GM18520 (cell line): ENCODE measurements around the gene CUL1.

Experiments used
- ATAC-seq: cut with Tn5 transposase; IDR thresholded peaks from one replicate; pipeline ENCODE4 v1.9.1; 2021; ENCODE audit not compliant: unreplicated experiment

CUL1 gene

DNA sequence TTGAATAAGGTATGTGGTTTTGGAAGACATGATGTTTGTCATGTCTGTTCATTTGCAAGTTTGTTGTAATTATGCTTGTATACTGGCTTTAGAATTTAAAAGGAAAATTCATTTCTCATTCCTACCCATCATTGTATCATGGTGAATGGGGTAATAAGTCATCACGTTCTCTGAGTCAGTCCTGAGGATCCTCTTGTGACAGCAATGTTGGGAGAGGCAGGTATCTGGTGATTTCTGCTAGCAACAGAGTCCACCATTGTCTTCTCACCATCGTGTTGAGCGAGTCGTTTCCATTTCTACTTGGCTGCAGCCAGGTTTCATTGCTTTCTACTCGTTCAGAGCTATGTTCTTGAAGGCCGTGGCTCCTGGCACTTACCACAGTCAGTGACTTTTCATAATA is 16.3 kb downstream of the CUL1 start:
- ATAC-seq: no peak

- ATAC-seq: no peak
These were observed 18.6 kb downstream of the CUL1 start for GRCh38 chr7:148717266-148717793.

DNA sequence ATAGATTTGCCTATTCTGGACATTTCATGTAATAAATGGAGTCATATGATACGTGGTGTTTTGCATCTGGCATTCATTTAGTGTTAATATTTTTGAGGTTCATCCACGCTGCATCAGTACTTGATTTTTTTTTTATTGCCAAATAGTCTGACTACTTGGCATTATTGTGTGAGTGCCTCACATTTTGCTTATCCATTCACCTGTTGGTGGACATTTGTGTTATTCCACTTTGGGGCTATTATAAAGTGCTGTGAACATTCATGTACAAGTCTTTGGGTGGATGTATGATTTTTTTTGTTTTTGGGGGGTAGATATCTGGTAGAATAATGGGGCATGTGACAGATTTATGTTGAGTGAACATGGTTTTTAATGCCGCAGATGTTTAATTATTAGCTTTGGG is 19.7 kb downstream of the CUL1 start:
- no peak for ATAC-seq

DNA sequence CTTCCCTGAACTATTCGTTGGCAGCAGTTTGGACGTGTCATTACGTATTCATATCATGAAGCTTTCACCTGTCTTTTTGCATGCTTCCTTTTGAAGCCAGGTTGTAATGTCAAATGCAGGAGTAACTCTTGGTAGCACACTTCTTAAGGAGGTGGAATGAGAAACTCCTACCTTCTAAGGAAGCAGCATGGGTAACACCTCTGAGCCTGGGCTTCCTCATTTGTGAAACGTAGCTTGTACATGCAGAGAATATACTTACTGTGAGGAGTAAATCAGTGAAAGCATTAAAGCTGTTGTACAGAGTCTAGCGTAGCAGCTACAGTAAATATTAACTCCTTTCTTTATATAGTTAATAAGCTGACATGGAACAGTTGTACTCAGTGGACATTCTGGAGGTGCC is 21.1 kb downstream of the CUL1 start:
- no peak for ATAC-seq

DNA sequence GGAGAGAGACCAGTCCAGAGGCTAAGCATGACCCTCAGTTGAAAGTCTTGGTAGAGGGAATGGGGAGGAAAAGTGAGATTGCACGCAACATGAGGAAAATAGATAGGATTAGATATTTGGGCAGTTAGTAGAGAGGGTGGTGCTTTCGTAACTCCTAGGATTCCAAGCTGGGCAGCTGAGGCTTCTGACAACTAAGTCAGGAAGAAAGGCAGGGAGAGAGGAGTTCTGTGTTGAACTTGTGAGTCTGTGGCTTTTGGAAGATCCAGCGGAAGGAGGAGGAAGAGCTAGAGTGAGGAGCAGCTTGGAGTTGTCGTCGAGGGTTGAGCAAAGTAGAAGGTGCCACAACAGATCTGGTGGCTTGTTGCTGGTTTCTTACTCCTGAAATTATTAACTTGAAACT is 21.8 kb downstream of the CUL1 start:
- no peak for ATAC-seq

DNA sequence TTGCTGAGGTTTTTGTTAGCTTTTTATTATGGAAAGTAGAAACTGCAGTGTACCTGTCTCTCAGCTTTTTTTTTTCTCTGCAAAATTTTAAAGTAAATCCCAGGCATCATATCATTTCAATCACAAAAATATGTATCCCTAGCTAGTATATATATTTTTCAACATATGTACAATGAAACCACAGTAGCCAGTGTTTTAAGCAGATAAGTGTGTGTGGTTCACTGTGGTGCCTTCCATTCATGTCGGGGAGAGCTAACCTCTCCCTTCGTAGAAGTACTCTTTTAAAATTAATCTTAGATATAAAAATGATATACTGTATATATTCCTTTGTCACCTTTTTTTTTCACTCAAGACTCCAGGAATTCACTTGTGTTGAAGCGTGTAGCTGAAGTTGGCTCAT is 22.7 kb downstream of the CUL1 start:
- no peak for ATAC-seq

DNA sequence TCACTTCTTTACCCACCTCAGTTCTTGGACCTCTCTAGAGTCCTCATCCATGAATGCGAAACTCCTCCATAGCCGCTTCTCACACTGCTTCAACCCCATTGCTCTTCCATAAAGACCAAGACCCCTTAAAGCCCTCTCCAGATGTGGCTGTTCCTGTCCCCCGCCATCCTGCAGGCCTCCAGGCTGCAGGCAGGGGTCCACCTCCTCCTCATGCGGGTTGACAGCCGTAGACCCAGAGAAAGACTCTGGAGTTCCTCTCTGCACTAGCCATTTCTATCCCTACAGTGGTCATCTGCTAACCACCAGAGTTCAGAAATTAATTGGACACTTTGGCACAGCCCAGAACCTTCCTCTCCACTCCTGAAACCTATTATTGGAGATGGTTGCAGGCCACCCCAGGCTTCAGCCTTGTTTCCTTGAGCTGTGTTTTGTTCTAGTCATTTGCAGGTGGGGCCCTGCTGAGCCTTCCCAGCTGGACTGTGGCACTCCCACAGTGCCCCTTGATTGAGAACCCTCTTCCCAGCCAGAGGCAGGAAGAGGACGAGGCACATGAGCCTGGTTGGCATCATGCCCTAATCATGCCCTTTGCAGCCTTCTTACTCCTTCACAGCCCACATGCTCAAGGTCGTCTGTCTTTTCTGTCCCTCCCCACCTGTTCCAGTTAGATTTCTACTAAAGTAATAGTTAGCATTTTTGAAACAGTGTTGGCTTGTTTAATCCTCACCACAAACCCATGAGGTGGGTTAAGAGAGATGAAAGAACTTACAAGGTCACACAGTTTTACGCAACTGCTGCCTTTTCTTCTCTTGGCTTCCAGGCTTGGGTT is 23.9 kb downstream of the CUL1 start:
- ATAC-seq: no peak

GRCh38 chr7:148723166-148723559 is 24.5 kb downstream of the CUL1 start:
- ATAC-seq: no peak

DNA sequence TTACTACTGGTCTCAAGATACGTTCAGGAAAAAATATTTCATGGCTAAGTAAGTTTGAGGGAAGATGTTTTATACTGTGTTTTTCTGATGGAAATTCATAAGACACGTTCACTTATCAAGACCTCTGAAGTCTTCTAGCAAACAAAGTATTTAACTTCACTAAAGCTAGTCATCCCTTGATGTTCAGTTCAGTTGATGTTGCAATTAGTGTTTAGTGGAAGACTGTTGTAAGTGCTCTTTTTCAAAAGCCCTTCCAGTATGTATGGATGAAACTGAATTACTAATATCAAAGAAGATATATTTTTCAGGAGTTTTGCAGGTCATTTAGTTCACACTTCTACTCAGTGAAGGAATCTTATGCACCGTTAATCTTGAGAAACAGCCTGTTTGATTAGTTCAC is 25.1 kb downstream of the CUL1 start:
- no peak for ATAC-seq

DNA sequence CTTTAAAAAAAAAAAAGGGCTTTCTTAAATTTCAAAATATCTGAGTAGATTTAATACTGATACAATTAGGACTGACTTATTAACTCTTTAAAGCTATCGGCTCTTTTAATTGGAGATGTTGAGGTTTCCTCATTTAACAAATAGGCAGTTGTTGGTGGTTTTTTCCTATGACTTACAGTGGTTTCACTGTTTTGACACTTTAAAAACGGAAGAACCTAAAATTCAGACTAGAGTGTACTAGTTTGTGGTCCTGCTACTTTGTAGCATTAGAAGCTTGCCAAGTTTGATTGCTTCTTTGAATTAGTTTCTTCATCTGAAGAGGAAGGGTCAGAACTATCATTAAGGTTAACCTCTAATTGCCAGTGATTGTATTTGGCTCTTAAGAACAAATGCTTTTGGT is 27.7 kb downstream of the CUL1 start:
- ATAC-seq: no peak

GRCh38 chr7:148727501-148728278 is 29.0 kb downstream of the CUL1 start:
- no peak for ATAC-seq

- no peak for ATAC-seq
These were observed 31.5 kb downstream of the CUL1 start for GRCh38 chr7:148729984-148730733.

DNA sequence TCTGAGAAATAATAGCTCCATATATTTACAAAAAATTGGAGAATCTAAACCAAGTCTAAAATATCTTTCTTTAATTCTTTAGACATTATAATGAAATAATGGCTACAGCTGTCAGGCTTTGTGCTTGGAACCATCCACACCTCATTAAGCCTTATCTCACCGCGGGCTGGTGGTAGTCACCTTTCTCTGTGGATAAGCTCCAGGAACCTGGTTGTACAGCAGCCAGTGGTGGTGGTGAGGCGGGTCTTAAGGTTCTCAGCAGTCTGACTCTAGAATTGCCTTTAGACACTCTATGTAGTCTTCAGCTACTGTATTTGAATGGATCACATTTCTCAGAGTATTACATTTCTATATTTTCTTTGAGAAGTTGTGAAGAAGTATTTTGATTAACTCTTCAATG is 34.2 kb downstream of the CUL1 start:
- no peak for ATAC-seq

GRCh38 chr7:148733496-148733895 is 34.8 kb downstream of the CUL1 start:
- ATAC-seq: no peak

DNA sequence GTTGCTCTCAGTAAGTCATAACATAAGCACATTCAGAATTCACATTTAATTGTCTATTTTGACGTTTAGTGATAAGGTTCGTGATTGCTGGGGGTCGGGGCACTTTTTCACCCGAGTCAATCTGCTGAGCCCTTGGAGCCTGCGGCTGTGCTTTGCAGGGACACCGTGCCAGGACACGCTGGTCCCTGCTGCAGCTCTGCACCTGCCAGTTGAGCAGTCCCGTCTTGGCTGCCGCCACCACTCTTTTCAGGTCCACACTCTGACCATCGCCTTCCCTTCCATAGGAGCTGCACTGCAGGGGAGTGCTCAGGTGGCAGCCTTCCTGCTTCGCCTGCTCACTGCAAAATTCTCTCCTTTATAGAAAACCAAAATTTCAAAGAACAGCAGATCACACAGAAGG is 36.4 kb downstream of the CUL1 start:
- ATAC-seq: no peak

GRCh38 chr7:148735967-148736366 is 37.3 kb downstream of the CUL1 start:
- no peak for ATAC-seq

DNA sequence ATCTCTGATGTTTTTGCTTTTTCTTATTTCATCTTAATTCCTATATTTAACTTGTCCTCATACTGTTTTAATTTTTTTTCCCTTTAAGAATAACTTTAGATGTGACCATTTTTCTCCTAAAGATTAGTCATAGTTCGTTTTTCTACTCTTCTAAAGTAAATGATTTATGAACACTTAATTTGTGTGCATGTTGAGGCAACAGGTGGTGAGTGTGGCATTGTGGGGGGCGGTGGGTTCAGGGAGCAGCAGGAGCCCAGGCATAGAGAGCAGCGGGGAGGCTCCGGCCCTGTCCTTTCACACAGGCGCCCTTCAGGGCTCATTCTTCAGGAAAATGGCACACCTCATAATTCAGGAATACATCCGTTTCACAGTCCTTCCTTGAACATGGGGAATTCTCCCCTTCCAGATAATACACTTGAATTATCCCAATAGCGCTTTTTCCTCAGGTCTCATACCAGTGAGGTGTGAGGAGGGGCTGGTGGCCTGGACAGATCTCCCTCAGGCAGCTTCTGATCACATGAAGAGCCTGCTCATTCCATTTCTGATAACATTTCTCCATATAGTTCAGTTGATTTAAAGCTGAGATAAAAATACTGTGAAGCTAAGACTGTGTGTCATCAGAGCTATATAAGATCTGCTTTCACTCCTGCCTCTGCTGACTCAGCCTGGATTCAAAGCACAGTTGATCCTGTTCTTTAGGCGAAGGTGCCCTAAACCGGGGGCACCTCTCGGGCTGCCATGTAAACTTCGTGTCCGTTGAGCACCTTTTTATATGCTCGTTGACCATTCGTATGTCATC is 40.2 kb downstream of the CUL1 start:
- ATAC-seq: no peak

DNA sequence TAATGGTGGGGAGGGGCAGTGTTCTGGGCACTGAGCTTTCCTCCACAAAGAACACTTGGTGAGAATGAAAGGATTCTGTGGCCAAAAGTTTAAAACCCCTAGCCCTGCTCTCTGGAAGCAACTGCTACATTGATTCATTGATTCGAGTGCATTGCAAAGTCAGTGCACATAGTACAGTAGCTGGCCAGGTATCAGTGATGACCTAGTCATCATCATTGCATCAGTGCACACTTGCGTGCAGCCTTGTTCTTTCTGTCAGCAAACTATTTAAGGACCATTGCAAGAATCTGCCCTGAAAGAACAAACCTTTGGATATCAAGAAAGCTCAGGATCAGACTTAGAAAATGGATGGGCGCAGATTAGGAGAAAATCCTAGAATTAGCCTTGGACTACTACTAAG is 47.4 kb downstream of the CUL1 start:
- ATAC-seq: no peak

DNA sequence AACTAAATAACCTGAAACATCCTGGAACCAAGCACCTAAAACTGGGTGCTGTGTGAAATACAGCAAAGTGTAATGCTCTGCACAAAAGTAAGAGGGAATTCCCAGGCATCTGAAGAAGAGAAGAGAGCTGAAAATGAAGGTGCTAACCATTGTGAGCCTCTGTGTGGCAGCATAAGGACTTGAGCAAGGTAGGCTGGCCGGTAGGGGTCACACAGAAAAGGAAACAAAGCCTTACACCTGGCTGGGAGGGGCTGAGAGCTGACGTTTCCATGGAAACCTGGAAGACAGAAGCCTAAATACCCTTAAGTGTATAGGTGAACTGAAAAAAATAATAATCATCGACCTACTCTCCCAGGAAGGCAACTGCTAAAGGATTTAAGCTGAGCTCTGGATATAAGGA is 48.6 kb downstream of the CUL1 start:
- ATAC-seq: no peak

GRCh38 chr7:148750442-148751355 is 52.0 kb downstream of the CUL1 start:
- ATAC-seq: no peak
